Measurements from ENCODE around the gene NDUFS8.

Gene NDUFS8

GRCh38 chr11:68038718-68039525, 8.4 kb downstream of the NDUFS8 start, which contains the start of gene TCIRG1:
TCIRG1 (plus strand) TSS chr11:68039025; CDS start chr11:68041272, 2,247 bp downstream.
- peak within 1 kb of the TSS; percentile 29 for H3K4me3 ChIP-seq (ENCODE audit: low read depth, low read length)
- H3K27ac ChIP-seq, result peak within 1 kb of the TSS; percentile 66
- peaks cover 8% of the 10 kb centered on the region for H3K4me1 ChIP-seq
- H3K4me2 ChIP-seq (ENCODE audit: low read length), result peak within 1 kb of the TSS; percentile 4
- no peak for TF ChIP-seq CTCF (IDR thresholded peaks at IDR 0.05)
- H3K9ac ChIP-seq, result no peak within 1 kb of the TSS
- no peaks in the 10 kb centered on the region for H3K27me3 ChIP-seq (ENCODE audit: control insufficient read depth, insufficient read depth, low read length)
- no peaks in the 10 kb centered on the region for H3K9me3 ChIP-seq (ENCODE audit: control insufficient read depth, low read length)
- H2AFZ ChIP-seq, result peak within 1 kb of the TSS; percentile 69
- H3K79me2 ChIP-seq, result no peaks in the 10 kb centered on the region
- no peaks in the 10 kb centered on the region for H3K36me3 ChIP-seq (ENCODE audit: control insufficient read depth, insufficient read depth, low read length)

- Histone ChIP-seq H3K9ac (no peak overlapping the region), H3K4me1 (peaks cover 8% of the 10 kb centered on the region), H3K36me3 (ENCODE audit: control insufficient read depth, insufficient read depth, low read length) (no peaks in the 10 kb centered on the region), H3K4me2 (ENCODE audit: low read length) (no peak overlapping the region), H3K4me3 (ENCODE audit: low read depth, low read length) (peak overlapping the region; percentile 27), H3K79me2 (no peaks in the 10 kb centered on the region), H3K27ac (peak overlapping the region; percentile 66), H3K9me3 (ENCODE audit: control insufficient read depth, low read length) (no peaks in the 10 kb centered on the region), H2AFZ (no peak overlapping the region), H3K27me3 (ENCODE audit: control insufficient read depth, insufficient read depth, low read length) (no peaks in the 10 kb centered on the region)
- TF ChIP-seq CTCF (IDR thresholded peaks at IDR 0.05), result no peak
These were observed 9.1 kb downstream of the NDUFS8 start for GRCh38 chr11:68039526-68040086.

GRCh38 chr11:68040101-68040956, 9.8 kb downstream of the NDUFS8 start:
- TF ChIP-seq CTCF (IDR thresholded peaks at IDR 0.05), result no peak
- Histone ChIP-seq H3K9ac (no peak overlapping the region), H3K4me1 (peaks cover 8% of the 10 kb centered on the region), H2AFZ (peak overlapping the region; percentile 61), H3K4me2 (ENCODE audit: low read length) (peak overlapping the region; percentile 30), H3K27me3 (ENCODE audit: control insufficient read depth, insufficient read depth, low read length) (no peaks in the 10 kb centered on the region), H3K36me3 (ENCODE audit: control insufficient read depth, insufficient read depth, low read length) (no peaks in the 10 kb centered on the region), H3K9me3 (ENCODE audit: control insufficient read depth, low read length) (no peaks in the 10 kb centered on the region), H3K79me2 (no peaks in the 10 kb centered on the region), H3K27ac (peak overlapping the region; percentile 66), H3K4me3 (ENCODE audit: low read depth, low read length) (peak overlapping the region; percentile 29)

GRCh38 chr11:68040957-68041591, 10.6 kb downstream of the NDUFS8 start:
- TF ChIP-seq CTCF (IDR thresholded peaks at IDR 0.05), result no peak
- H3K4me1 ChIP-seq, result peaks cover 8% of the 10 kb centered on the region
- no peaks in the 10 kb centered on the region for H3K27me3 ChIP-seq (ENCODE audit: control insufficient read depth, insufficient read depth, low read length)
- H3K79me2 ChIP-seq, result no peaks in the 10 kb centered on the region
- no peaks in the 10 kb centered on the region for H3K9me3 ChIP-seq (ENCODE audit: control insufficient read depth, low read length)
- no peak overlapping the region for H3K9ac ChIP-seq
- H2AFZ ChIP-seq, result no peak overlapping the region
- H3K4me2 ChIP-seq (ENCODE audit: low read length), result peak overlapping the region; percentile 30
- H3K27ac ChIP-seq, result no peak overlapping the region
- H3K4me3 ChIP-seq (ENCODE audit: low read depth, low read length), result peak overlapping the region; percentile 29
- H3K36me3 ChIP-seq (ENCODE audit: control insufficient read depth, insufficient read depth, low read length), result no peaks in the 10 kb centered on the region
